Keratinocyte (primary cell): ENCODE measurements around the gene ROBO2. TPM values are rescaled to one million over a fixed set of nuclear protein-coding genes. Genes with fewer than 3 reads are reported as not detected.

Source experiments
- DNase-seq: peaks from one replicate; pipeline ENCODE4 v3.0.0-alpha.2; 2011; ENCODE audit warnings: low read depth, missing footprints, low spot score
- FAIRE-seq: peaks from 2 replicates; lab custom pipeline; 2011; peaks lifted over from hg19 to GRCh38; lab: Jason Lieb, UNC
- H2AFZ ChIP-seq: 2 replicates; pipeline ENCODE4 v1.6.0; 2012; ENCODE audit warnings: low read length, control low read depth, inconsistent platforms; ENCODE audit not compliant: control insufficient read depth
- H3K27ac ChIP-seq: 2 replicates; pipeline ENCODE4 v1.5.1; 2011; ENCODE audit warnings: low read length; ENCODE audit not compliant: control insufficient read depth, insufficient read depth
- H3K27me3 ChIP-seq: 3 replicates; pipeline ENCODE4 v1.6.0; 2011; ENCODE audit warnings: low read length; ENCODE audit not compliant: control insufficient read depth, insufficient read depth; ENCODE audit errors: extremely low read depth
- H3K36me3 ChIP-seq, 2 experiments: 2 replicates in 1 of 2; 3 replicates in 1 of 2; pipeline ENCODE4 v1.5.1; 2011; ENCODE audit warnings: low read length in 2 of 2, mild to moderate bottlenecking in 1 of 2; ENCODE audit not compliant: control insufficient read depth in 2 of 2, insufficient read depth in 2 of 2; ENCODE audit errors: extremely low read depth in 1 of 2
- H3K4me1 ChIP-seq: 3 replicates; pipeline ENCODE4 v1.5.1; 2011; ENCODE audit warnings: low read length; ENCODE audit not compliant: control insufficient read depth, insufficient read depth; ENCODE audit errors: extremely low read depth
- H3K4me2 ChIP-seq: 3 replicates; pipeline ENCODE4 v1.6.0; 2011; ENCODE audit warnings: low read depth, low read length; ENCODE audit not compliant: control insufficient read depth, insufficient read depth; ENCODE audit errors: extremely low read depth
- H3K4me3 ChIP-seq, 3 experiments: fragments of 200-600 bp in 1 of 3; sonication (generic) in 1 of 3; 2 replicates in 2 of 3; 3 replicates in 1 of 3; pipeline ENCODE4 v1.5.1; 2011 to 2016; ENCODE audit warnings: low read length in 3 of 3, mild to moderate bottlenecking in 3 of 3, control low read depth in 2 of 3, inconsistent platforms in 1 of 3, low read depth in 1 of 3, mixed read lengths in 1 of 3, mixed run types in 1 of 3, moderate library complexity in 1 of 3; ENCODE audit not compliant: control insufficient read depth in 2 of 3, insufficient read depth in 2 of 3; ENCODE audit errors: extremely low read depth in 1 of 3
- H3K79me2 ChIP-seq: 2 replicates; pipeline ENCODE4 v1.6.0; 2012; ENCODE audit warnings: low read length; ENCODE audit not compliant: control insufficient read depth, insufficient read depth
- H3K9ac ChIP-seq: 3 replicates; pipeline ENCODE4 v1.6.0; 2011; ENCODE audit warnings: low read length; ENCODE audit not compliant: control insufficient read depth, insufficient read depth; ENCODE audit errors: extremely low read depth
- H3K9me1 ChIP-seq: 3 replicates; pipeline ENCODE4 v1.6.0; 2011; ENCODE audit warnings: low read length; ENCODE audit not compliant: control insufficient read depth, insufficient read depth; ENCODE audit errors: extremely low read depth
- H3K9me3 ChIP-seq: 2 replicates; pipeline ENCODE4 v1.5.1; 2012; ENCODE audit warnings: low read depth, low read length; ENCODE audit not compliant: control insufficient read depth
- H4K20me1 ChIP-seq: 3 replicates; pipeline ENCODE4 v1.6.0; 2011; ENCODE audit warnings: low read length; ENCODE audit not compliant: control insufficient read depth, insufficient read depth; ENCODE audit errors: extremely low read depth
- CTCF ChIP-seq, 3 experiments: IDR thresholded peaks in 1 of 3; conservative IDR thresholded peaks in 1 of 3; optimal IDR thresholded peaks in 1 of 3; 2 replicates in 2 of 3; 3 replicates in 1 of 3; pipeline versions ENCODE3 to v1.5.1; 2011; ENCODE audit warnings: low read length in 3 of 3, mild to moderate bottlenecking in 3 of 3, moderate library complexity in 2 of 3, control low read depth in 1 of 3, inconsistent platforms in 1 of 3; ENCODE audit not compliant: insufficient read depth in 2 of 3; ENCODE audit errors: extremely low read depth in 1 of 3
- EZH2 ChIP-seq: IDR thresholded peaks from one replicate; pipeline ENCODE4 v1.6.1; 2012; ENCODE audit warnings: inconsistent platforms, mild to moderate bottlenecking, low read length, moderate library complexity
- dilution Hi-C: fragments of 300-500 bp; cut with MboI; formaldehyde crosslinking; loops from one replicate; pipeline ENCODE4 v1.7.0; 2020; ENCODE audit warnings: low sequenced_read_pairs; ENCODE audit not compliant: extremely low pct_ligation_motif_present
- polyA plus RNA-seq, 5 experiments: library from polyadenylated mRNA; depleted of rRNA in 3 of 5; stranded (reverse) in 3 of 5; stranded (forward) in 1 of 5; unstranded in 1 of 5; fragments of >200 nt; gene quantifications; 1 replicate in 1 of 5; 2 replicates in 3 of 5; 3 replicates in 1 of 5; pipeline versions ENCODE4 v1.2.1 to v1.2.3, GENCODE V29; 2011 to 2012; ENCODE audit warnings: missing spikeins in 2 of 5, low read depth in 1 of 5, low replicate concordance in 1 of 5

The ROBO2 gene
- polyA plus RNA-seq, 1 donor (not counting 4 experiments of a cell fraction or from before 2014, with no cell fraction given) = 0.30 TPM

DNA sequence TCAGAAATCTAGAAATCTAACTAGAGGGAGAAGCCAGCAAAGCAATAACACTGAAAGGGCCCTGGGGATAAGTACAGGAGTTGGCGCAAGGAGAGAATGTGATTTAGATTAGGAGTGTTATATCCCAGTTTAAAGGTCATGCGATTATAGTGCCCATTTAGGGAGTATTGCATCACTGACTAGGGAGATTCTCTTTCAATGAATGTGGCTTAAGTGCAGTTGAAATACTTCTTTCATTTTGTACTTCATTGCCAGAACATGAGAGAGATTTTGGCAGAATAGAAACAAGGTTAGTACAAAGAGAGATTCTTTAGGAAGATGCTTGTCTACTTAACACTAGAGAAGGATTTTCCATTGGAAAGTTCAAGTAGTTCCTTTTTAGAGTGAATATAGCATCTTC lies 13.9 kb downstream of the ROBO2 start:
- H3K4me3 ChIP-seq = no peak overlapping the region
- no peak overlapping the region for H2AFZ ChIP-seq
- DNase-seq = no peak
- H3K9ac ChIP-seq = no peak overlapping the region
- FAIRE-seq = no peak
- H3K4me2 ChIP-seq = no peak overlapping the region
- H3K27ac ChIP-seq = no peak overlapping the region
- H3K27me3 ChIP-seq = no peaks in the 10 kb centered on the region
- H3K79me2 ChIP-seq = no peaks in the 10 kb centered on the region
- dilution Hi-C loops = no loop called here
- H3K4me1 ChIP-seq = peaks cover 5% of the 10 kb centered on the region
- H3K36me3 ChIP-seq = no peaks in the 10 kb centered on the region
- TF ChIP-seq CTCF (optimal IDR thresholded peaks at IDR 0.05 in 1 of 3, IDR thresholded peaks at IDR 0.05 in 1 of 3, conservative IDR thresholded peaks at IDR 0.05 in 1 of 3; ENCODE audit: extremely low read depth in 1 of 3, insufficient read depth in 2 of 3, low read length in 3 of 3) (no peak), EZH2 (no peak)
- H3K9me1 ChIP-seq = no peaks in the 10 kb centered on the region
- H3K9me3 ChIP-seq = no peaks in the 10 kb centered on the region
- H4K20me1 ChIP-seq = no peaks in the 10 kb centered on the region

DNA sequence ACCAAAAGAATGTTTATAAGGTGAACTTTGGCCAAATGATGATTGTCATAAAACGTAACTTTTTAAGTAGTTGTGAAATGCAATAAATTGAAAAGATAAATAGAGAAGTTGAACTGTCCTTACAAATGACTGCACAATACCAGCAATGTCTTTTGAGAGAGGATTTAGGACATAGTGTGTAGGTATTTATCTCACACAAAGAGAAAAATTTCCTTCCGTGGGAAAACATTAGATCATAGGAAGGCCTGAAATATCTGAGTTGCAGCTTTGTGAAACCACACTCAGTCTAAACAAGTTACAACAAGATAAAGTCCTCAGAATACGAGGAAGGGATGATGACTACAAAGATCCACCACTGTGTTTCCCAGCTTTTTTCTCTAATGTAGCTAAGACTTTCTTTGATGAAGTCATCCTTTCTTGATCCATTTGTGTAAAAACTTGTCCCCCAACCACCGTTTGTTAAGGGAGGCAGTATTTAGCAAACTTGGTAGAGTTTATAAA lies 16.0 kb downstream of the ROBO2 start:
- Histone ChIP-seq H2AFZ (no peak overlapping the region), H3K27me3 (no peaks in the 10 kb centered on the region), H4K20me1 (no peaks in the 10 kb centered on the region), H3K4me3 (no peak overlapping the region), H3K79me2 (no peaks in the 10 kb centered on the region), H3K4me2 (no peak overlapping the region), H3K27ac (peak overlapping the region; percentile 35), H3K9me1 (no peaks in the 10 kb centered on the region), H3K9ac (no peak overlapping the region), H3K4me1 (peaks cover 5% of the 10 kb centered on the region), H3K36me3 (no peaks in the 10 kb centered on the region), H3K9me3 (no peaks in the 10 kb centered on the region)
- TF ChIP-seq EZH2 (no peak), CTCF (optimal IDR thresholded peaks at IDR 0.05 in 1 of 3, IDR thresholded peaks at IDR 0.05 in 1 of 3, conservative IDR thresholded peaks at IDR 0.05 in 1 of 3; ENCODE audit: extremely low read depth in 1 of 3, insufficient read depth in 2 of 3, low read length in 3 of 3) (no peak)
- FAIRE-seq (peak; percentile 86), DNase-seq (peak; percentile 40)
- dilution Hi-C loops = no loop called here
